Large intestine (tissue), 3 donors: ENCODE results near the gene DUSP8. TPM values are rescaled to one million over a fixed set of nuclear protein-coding genes. Genes with fewer than 3 reads are reported as not detected.

Experiments
- DNase-seq, 2 donors: peaks; one replicate each; pipeline versions ENCODE4 v3.0.0 to v3.0.0-alpha.2; 2013
- H3K27ac ChIP-seq: one replicate; pipeline ENCODE4 v1.5.1; 2013; ENCODE audit warnings: low read length
- H3K27me3 ChIP-seq: 2 replicates; pipeline ENCODE4 v1.6.1; 2013; ENCODE audit warnings: low read length; ENCODE audit not compliant: control insufficient read depth, insufficient read depth
- H3K36me3 ChIP-seq: 2 replicates; pipeline ENCODE4 v1.6.1; 2013; ENCODE audit warnings: low read length; ENCODE audit not compliant: control insufficient read depth, insufficient read depth
- H3K4me1 ChIP-seq: one replicate; pipeline ENCODE4 v1.6.1; 2013; ENCODE audit warnings: low read length; ENCODE audit not compliant: control insufficient read depth, insufficient read depth
- H3K4me3 ChIP-seq: one replicate; pipeline ENCODE4 v1.5.1; 2013; ENCODE audit warnings: low read length
- H3K9me3 ChIP-seq: one replicate; pipeline ENCODE4 v1.6.1; 2013; ENCODE audit warnings: mild to moderate bottlenecking, low read depth, low read length, moderate library complexity; ENCODE audit not compliant: control insufficient read depth
- WGBS: methylation state at CpG from one replicate; pipeline ENCODE4 v1.1.5; 2013; ENCODE audit warnings: low lambda C conversion rate; ENCODE audit not compliant: insufficient coverage; 5-methylcytosine and 5-hydroxymethylcytosine counted together
- polyA plus RNA-seq: library from polyadenylated mRNA; unstranded; fragments of 120-200 nt; gene quantifications from one replicate; pipeline ENCODE4 v1.2.1, GENCODE V29; 2013

The DUSP8 gene
- polyA plus RNA-seq, 1 donor = 16.9 TPM

DNA sequence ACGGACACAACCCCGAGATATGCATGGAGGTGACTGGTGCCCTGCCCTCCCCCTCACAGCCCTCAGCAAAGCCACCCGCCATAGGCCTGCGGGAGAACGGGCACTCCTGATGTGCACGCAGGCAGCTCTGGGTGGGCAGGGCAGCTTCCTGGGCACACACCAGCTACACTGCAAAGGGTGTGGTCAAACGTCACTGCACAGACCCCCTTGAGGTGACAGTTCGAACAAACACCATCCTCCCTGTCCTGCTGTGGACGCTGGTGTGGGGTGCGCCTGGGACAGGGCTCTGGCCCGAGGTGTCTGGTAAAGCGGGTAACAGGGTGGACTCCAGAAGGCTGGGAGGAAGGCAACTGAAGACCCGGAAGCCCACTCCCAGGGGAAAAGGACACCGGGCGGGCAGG, 63.6 kb downstream of the DUSP8 start:
- WGBS = no CpG with 5 or more reads among the region's 15 CpGs
- Histone ChIP-seq H3K4me3 (no peak overlapping the region), H3K36me3 (no peaks in the 10 kb centered on the region), H3K27me3 (no peaks in the 10 kb centered on the region), H3K4me1 (peaks cover 5% of the 10 kb centered on the region), H3K27ac (no peak overlapping the region), H3K9me3 (no peaks in the 10 kb centered on the region)
- DNase-seq = no peak

DNA sequence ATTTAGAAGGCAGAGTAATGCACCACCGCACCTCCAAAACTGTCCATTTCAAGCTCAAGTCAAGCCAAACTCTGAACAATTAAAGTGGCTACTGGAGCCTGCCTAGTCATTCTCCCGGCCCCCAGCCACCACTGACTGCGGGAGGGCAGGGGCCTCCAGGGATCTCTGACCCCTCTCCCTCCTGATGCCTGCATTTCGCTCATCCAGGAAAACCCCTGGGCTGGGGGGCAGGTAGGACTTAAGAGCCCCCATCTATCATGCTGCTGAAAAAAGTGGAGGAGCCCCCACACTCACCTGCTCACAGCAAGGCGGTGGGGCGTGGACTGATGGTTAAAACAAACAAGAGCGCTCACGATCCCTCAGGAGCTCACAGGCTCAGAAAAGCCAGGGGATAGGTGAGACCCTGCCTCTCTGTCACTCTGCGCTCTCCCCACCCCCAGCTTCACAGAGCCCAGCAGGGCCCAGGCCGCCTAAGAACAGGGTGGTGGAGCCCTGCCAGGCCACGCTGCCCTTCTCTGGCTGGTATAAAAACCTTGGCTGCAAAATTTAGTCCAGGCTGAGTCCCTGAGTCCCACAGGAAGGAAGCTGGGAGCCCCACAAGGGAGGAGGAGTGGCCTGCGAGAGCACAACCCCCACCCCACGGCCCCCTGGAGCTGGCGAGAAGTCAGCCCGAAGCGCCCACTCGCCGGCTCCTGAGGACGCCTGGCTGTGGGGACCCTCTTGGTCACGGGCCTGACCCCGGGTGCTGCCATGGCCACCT, 64.5 kb downstream of the DUSP8 start:
- Histone ChIP-seq H3K9me3 (no peaks in the 10 kb centered on the region), H3K27ac (no peak overlapping the region), H3K27me3 (no peaks in the 10 kb centered on the region), H3K36me3 (no peaks in the 10 kb centered on the region), H3K4me3 (no peak overlapping the region), H3K4me1 (peaks cover 8% of the 10 kb centered on the region)
- no peak for DNase-seq
- no CpG with 5 or more reads among the region's 21 CpGs for WGBS

DNA sequence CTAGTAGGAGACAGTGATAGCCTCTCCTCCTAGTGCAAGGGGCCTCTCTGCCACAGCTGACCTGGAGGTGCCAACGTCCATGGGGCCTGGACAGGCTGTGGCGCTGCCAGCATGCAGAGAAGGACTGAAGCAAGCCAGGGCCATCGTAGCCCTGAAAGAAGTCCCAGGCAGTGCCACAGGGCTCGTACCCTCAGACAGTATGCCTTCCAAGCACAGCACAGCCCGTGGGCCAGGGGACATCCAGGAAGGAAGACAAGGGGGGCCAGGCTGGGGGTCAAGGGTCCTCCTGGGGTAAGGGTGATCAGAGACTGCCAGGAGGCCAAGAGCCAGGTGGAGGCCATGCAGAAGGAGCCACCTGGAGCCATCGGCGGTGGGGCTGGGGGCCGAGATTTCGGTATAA, 65.1 kb downstream of the DUSP8 start:
- no CpG with 5 or more reads among the region's 9 CpGs for WGBS
- no peak for DNase-seq
- Histone ChIP-seq H3K4me3 (no peak overlapping the region), H3K36me3 (no peaks in the 10 kb centered on the region), H3K9me3 (no peaks in the 10 kb centered on the region), H3K4me1 (peaks cover 8% of the 10 kb centered on the region), H3K27ac (no peak overlapping the region), H3K27me3 (no peaks in the 10 kb centered on the region)

DNA sequence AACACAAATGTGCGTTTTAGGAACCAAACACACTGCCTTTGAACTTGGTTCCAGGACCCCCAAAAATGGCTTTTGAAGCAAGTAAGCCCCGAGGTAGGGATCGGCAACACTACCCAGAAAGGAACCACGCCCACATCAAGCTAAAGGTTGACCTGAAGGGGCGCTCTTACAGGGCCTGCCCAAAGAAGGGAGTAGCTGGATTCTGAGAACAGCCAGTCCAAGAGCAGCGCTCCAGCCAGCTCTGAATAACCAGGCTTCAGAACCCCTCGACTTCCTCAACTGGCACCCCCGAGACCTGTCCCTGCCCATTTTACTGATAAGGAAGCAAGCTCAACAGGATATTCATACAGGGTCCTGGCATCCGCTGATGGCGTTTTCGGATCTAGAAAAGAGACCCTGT, 66.6 kb downstream of the DUSP8 start:
- Histone ChIP-seq H3K27ac (no peak overlapping the region), H3K36me3 (no peaks in the 10 kb centered on the region), H3K4me1 (peaks cover 8% of the 10 kb centered on the region), H3K27me3 (no peaks in the 10 kb centered on the region), H3K9me3 (no peaks in the 10 kb centered on the region), H3K4me3 (no peak overlapping the region)
- DNase-seq = no peak
- whole genome bisulfite sequencing = 67% methylated on average over 1 of the region's 11 CpGs

DNA sequence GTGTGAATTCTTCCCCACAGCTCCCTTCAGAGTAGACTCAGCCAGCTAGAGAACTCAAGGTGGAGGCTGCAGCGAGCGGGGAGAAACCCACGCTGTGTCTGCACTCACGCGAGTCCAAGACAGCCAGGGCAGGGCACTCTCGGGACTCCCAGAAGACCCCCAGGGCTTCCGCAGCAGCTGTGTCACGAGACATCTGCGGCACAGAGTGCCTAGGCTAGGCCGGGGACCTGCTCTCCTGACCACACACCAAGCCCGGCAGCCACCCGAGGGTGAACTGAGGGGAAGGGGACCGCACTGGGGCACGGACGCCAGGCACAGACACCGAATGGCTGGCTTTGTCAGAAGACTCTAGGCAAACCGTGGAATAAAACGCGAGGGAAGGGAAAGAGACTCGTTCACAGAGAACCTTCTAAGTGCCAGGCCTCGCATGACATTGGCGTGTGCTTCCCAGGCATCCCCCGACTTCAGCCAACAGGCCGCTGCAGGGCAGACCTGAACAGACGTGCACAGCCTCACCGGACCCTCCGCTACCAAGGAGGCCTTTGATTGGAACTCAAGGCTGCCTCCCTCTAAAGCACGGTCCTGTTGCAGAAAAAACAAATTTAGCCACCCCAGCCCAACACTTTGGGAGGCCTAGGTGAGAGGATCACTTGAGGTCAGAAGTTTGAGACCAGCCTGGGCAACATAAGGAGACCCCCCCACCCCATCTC, 67.3 kb downstream of the DUSP8 start:
- no peaks in the 10 kb centered on the region for H3K27me3 ChIP-seq
- H3K4me1 ChIP-seq = peaks cover 8% of the 10 kb centered on the region
- no peak overlapping the region for H3K4me3 ChIP-seq
- WGBS = no CpG with 5 or more reads among the region's 28 CpGs
- peaks cover 3% of the 10 kb centered on the region for H3K36me3 ChIP-seq
- no peak for DNase-seq
- peaks cover 1% of the 10 kb centered on the region for H3K9me3 ChIP-seq
- no peak overlapping the region for H3K27ac ChIP-seq

DNA sequence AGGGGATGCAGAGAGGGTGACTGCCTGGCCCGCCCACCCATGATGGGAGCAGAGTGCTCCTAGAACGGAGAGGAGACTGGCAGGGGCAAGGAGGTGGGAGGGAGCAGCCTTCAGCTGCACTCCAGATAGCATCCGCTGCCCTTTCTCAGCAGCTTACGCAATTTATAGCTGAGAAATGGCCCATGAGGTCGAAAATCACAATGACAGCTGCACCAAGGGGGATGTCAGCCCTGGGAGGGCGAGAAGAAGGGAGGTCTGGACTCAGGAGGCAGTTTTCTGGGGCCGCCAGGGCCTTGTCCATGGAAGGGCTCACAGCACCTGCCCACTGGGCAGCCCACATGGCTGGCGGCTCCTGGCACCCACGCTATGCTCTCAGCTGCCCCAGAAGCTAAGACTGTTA, 67.9 kb downstream of the DUSP8 start:
- H3K36me3 ChIP-seq = peaks cover 5% of the 10 kb centered on the region
- peaks cover 8% of the 10 kb centered on the region for H3K4me1 ChIP-seq
- no peak overlapping the region for H3K27ac ChIP-seq
- no peak for DNase-seq
- WGBS = no CpG with 5 or more reads among the region's 9 CpGs
- H3K9me3 ChIP-seq = peaks cover 7% of the 10 kb centered on the region
- H3K27me3 ChIP-seq = no peaks in the 10 kb centered on the region
- H3K4me3 ChIP-seq = no peak overlapping the region

Other genes starting within 250 kb of the DUSP8 start
- gene BRSK2, start 182.3 kb downstream of the DUSP8 start, polyA plus RNA-seq = 14.7 TPM
- gene MOB2, start 85.5 kb downstream of the DUSP8 start, polyA plus RNA-seq = 27.2 TPM
- gene KRTAP5-1, start 13.0 kb upstream of the DUSP8 start, polyA plus RNA-seq = 3.0 TPM
- gene KRTAP5-2, start 26.0 kb upstream of the DUSP8 start, polyA plus RNA-seq = 0.42 TPM
- gene KRTAP5-3, start 36.2 kb upstream of the DUSP8 start, polyA plus RNA-seq = not detected
- gene KRTAP5-4, start 49.9 kb upstream of the DUSP8 start, polyA plus RNA-seq = not detected
- 0.18 TPM for gene KRTAP5-5, start 57.5 kb upstream of the DUSP8 start, polyA plus RNA-seq
- gene KRTAP5-6, start 124.9 kb upstream of the DUSP8 start, polyA plus RNA-seq = not detected
- gene IFITM10, start 178.3 kb upstream of the DUSP8 start, polyA plus RNA-seq = 0.67 TPM
- gene CTSD, start 191.7 kb upstream of the DUSP8 start, polyA plus RNA-seq = 341 TPM